H1 (cell line): ENCODE results near the gene LCN12. TPM values are rescaled to one million over a fixed set of nuclear protein-coding genes. Genes with fewer than 3 reads are reported as not detected.
A peak's percentile ranks its signal among the peaks of the same experiment; 100 is the strongest.

Source experiments
- CTCF ChIA-PET: fragments of 300-600 bp; sonication (Branson Sonifier 250); formaldehyde crosslinking; loops from one replicate; lab custom pipeline; 2021; ENCODE audit not compliant: partially characterized antibody; lab: Charles Lee
- POLR2A ChIA-PET: fragments of 300-600 bp; sonication (Branson Sonifier 250); formaldehyde crosslinking; loops from one replicate; lab custom pipeline; 2021; ENCODE audit warnings: inconsistent platforms; ENCODE audit not compliant: partially characterized antibody; lab: Charles Lee
- DNase-seq, 2 experiments: peaks; one replicate each; pipeline versions ENCODE4 v3.0.0 to v3.0.0-alpha.2; 2010 to 2022; ENCODE audit warnings: low spot score in 2 of 2, low read depth in 1 of 2, mixed read lengths in 1 of 2
- FAIRE-seq: peaks from 2 replicates; lab custom pipeline; 2011; peaks lifted over from hg19 to GRCh38; lab: Jason Lieb, UNC
- H2AFZ ChIP-seq: 2 replicates; pipeline ENCODE4 v1.8.1; 2012; ENCODE audit warnings: low read length, inconsistent platforms
- H2AK5ac ChIP-seq: 2 replicates; pipeline ENCODE4 v1.6.1; 2013; ENCODE audit warnings: low read depth, low read length
- H2BK120ac ChIP-seq: replicated peaks from 2 replicates; pipeline ENCODE3; 2013; ENCODE audit warnings: low read depth, low read length, inconsistent platforms
- H2BK12ac ChIP-seq: 2 replicates; pipeline ENCODE4 v1.6.1; 2013; ENCODE audit warnings: low read depth, low read length
- H2BK15ac ChIP-seq: 2 replicates; pipeline ENCODE4 v1.6.1; 2013; ENCODE audit warnings: low read length
- H2BK20ac ChIP-seq: 2 replicates; pipeline ENCODE4 v1.6.1; 2013; ENCODE audit warnings: low read length
- H2BK5ac ChIP-seq: 2 replicates; pipeline ENCODE4 v1.6.1; 2013; ENCODE audit warnings: low read depth, low read length
- H3K14ac ChIP-seq: 2 replicates; pipeline ENCODE4 v1.6.1; 2013; ENCODE audit warnings: inconsistent platforms; ENCODE audit not compliant: insufficient read length
- H3K18ac ChIP-seq: 2 replicates; pipeline ENCODE4 v1.6.1; 2013; ENCODE audit warnings: low read length; ENCODE audit errors: extremely low read depth
- H3K23ac ChIP-seq: 2 replicates; pipeline ENCODE4 v1.6.1; 2013; ENCODE audit warnings: inconsistent platforms; ENCODE audit not compliant: insufficient read length
- H3K23me2 ChIP-seq: 2 replicates; pipeline ENCODE4 v1.6.1; 2013; ENCODE audit warnings: low read depth, low read length
- H3K27ac ChIP-seq: 2 replicates; pipeline ENCODE4 v1.6.1; 2011; ENCODE audit warnings: low read depth, low read length, inconsistent platforms
- H3K27me3 ChIP-seq, 4 experiments: replicated peaks in 1 of 4; 1 replicate in 1 of 4; 2 replicates in 3 of 4; pipeline versions ENCODE4 v1.6.1 to v1.8.1; 2011 to 2013; ENCODE audit warnings: low read length in 3 of 4, mild to moderate bottlenecking in 3 of 4, inconsistent platforms in 2 of 4, mixed read lengths in 2 of 4, moderate library complexity in 1 of 4; ENCODE audit not compliant: control insufficient read depth in 3 of 4, insufficient read depth in 3 of 4; ENCODE audit errors: extremely low read depth in 1 of 4
- H3K36me3 ChIP-seq, 4 experiments: 2 replicates each; pipeline versions ENCODE4 v1.6.1 to v1.8.1; 2011 to 2013; ENCODE audit warnings: mild to moderate bottlenecking in 4 of 4, low read length in 3 of 4, moderate library complexity in 2 of 4, control low read depth in 1 of 4, inconsistent platforms in 1 of 4; ENCODE audit not compliant: insufficient read depth in 4 of 4, control insufficient read depth in 2 of 4
- H3K4ac ChIP-seq: replicated peaks from 2 replicates; pipeline ENCODE3; 2013; ENCODE audit warnings: low read length, low read depth, mixed read lengths, inconsistent platforms; ENCODE audit not compliant: insufficient read length
- H3K4me1 ChIP-seq, 4 experiments: replicated peaks in 1 of 4; 1 replicate in 1 of 4; 2 replicates in 3 of 4; pipeline versions ENCODE4 v1.6.1 to v1.8.1; 2011 to 2013; ENCODE audit warnings: low read length in 3 of 4, inconsistent platforms in 2 of 4, mixed read lengths in 1 of 4; ENCODE audit not compliant: insufficient read depth in 4 of 4, control insufficient read depth in 3 of 4
- H3K4me2 ChIP-seq, 2 experiments: 2 replicates each; pipeline versions ENCODE4 v1.6.1 to v1.8.1; 2011 to 2013; ENCODE audit warnings: low read depth in 2 of 2, low read length in 2 of 2, control low read depth in 1 of 2, inconsistent platforms in 1 of 2, mild to moderate bottlenecking in 1 of 2; ENCODE audit not compliant: insufficient read depth in 1 of 2
- H3K4me3 ChIP-seq, 4 experiments: fragments of 200-600, 300-600 bp in 1 of 4; sonication (generic), shearing (Covaris generic), sonication (Bioruptor Twin) in 1 of 4; 2 replicates each; pipeline versions ENCODE4 v1.5.1 to v1.8.1; 2011 to 2016; ENCODE audit warnings: low read length in 4 of 4, low read depth in 3 of 4, control low read depth in 2 of 4, inconsistent platforms in 2 of 4, mild to moderate bottlenecking in 2 of 4, mixed read lengths in 1 of 4, moderate library complexity in 1 of 4; ENCODE audit not compliant: insufficient read depth in 2 of 4; ENCODE audit errors: extremely low read depth in 1 of 4
- H3K56ac ChIP-seq: replicated peaks from 2 replicates; pipeline ENCODE3; 2013; ENCODE audit warnings: low read depth, mild to moderate bottlenecking, mixed read lengths, low read length, inconsistent platforms; ENCODE audit not compliant: insufficient read length
- H3K79me1 ChIP-seq: 2 replicates; pipeline ENCODE4 v1.6.1; 2013; ENCODE audit warnings: low read depth, low read length, control low read depth
- H3K79me2 ChIP-seq, 2 experiments: 2 replicates each; pipeline versions ENCODE4 v1.6.1 to v1.8.1; 2012 to 2013; ENCODE audit warnings: low read length in 2 of 2, mild to moderate bottlenecking in 2 of 2, inconsistent platforms in 1 of 2; ENCODE audit not compliant: insufficient read depth in 2 of 2, control insufficient read depth in 1 of 2
- H3K9ac ChIP-seq, 4 experiments: replicated peaks in 1 of 4; 1 replicate in 1 of 4; 2 replicates in 3 of 4; pipeline versions ENCODE4 v1.6.1 to v1.8.1; 2011 to 2013; ENCODE audit warnings: low read depth in 3 of 4, low read length in 3 of 4, control low read depth in 2 of 4, mild to moderate bottlenecking in 2 of 4, moderate library complexity in 2 of 4, inconsistent platforms in 1 of 4; ENCODE audit errors: extremely low read depth in 1 of 4
- H3K9me3 ChIP-seq, 2 experiments: 2 replicates each; pipeline versions ENCODE4 v1.6.1 to v1.8.1; 2012 to 2013; ENCODE audit warnings: mild to moderate bottlenecking in 2 of 2, moderate library complexity in 2 of 2, control low read depth in 1 of 2, inconsistent platforms in 1 of 2, low read depth in 1 of 2, low read length in 1 of 2, mixed read lengths in 1 of 2; ENCODE audit not compliant: insufficient read depth in 2 of 2
- H4K20me1 ChIP-seq, 2 experiments: replicated peaks in 1 of 2; 2 replicates each; pipeline versions ENCODE3 to v1.8.1; 2011 to 2013; ENCODE audit warnings: inconsistent platforms in 2 of 2, low read length in 2 of 2, mild to moderate bottlenecking in 1 of 2; ENCODE audit not compliant: insufficient read depth in 2 of 2, control insufficient read depth in 1 of 2
- H4K5ac ChIP-seq: 2 replicates; pipeline ENCODE4 v1.6.1; 2013; ENCODE audit warnings: low read length, low read depth, mixed read lengths, inconsistent platforms; ENCODE audit not compliant: insufficient read length
- H4K8ac ChIP-seq: 2 replicates; pipeline ENCODE4 v1.8.0; 2013; ENCODE audit warnings: mild to moderate bottlenecking, moderate library complexity, low read length, inconsistent platforms; ENCODE audit not compliant: insufficient read depth; ENCODE audit errors: extremely low read depth
- H4K91ac ChIP-seq: replicated peaks from 2 replicates; pipeline ENCODE3; 2013; ENCODE audit warnings: low read length, mixed read lengths, inconsistent platforms; ENCODE audit not compliant: insufficient read length
- BCL11A ChIP-seq, 2 experiments: IDR thresholded peaks; one replicate each; pipeline ENCODE4 v1.6.1; 2011; ENCODE audit warnings: low read depth in 2 of 2, low read length in 2 of 2, mild to moderate bottlenecking in 2 of 2
- CTBP2 ChIP-seq: IDR thresholded peaks from 2 replicates; pipeline ENCODE4 v1.7.0; 2011; ENCODE audit warnings: borderline replicate concordance, mild to moderate bottlenecking, moderate library complexity, mixed read lengths, low read length; ENCODE audit not compliant: insufficient read depth, insufficient read length
- CTCF ChIP-seq, 3 experiments: IDR thresholded peaks; 1 replicate in 2 of 3; 2 replicates in 1 of 3; pipeline versions ENCODE4 v1.5.1 to v1.6.1; 2011; ENCODE audit warnings: low read length in 3 of 3, mild to moderate bottlenecking in 3 of 3, inconsistent platforms in 2 of 3, low read depth in 1 of 3, moderate library complexity in 1 of 3; ENCODE audit not compliant: insufficient read depth in 1 of 3; ENCODE audit errors: control extremely low read depth in 1 of 3
- HDAC2 ChIP-seq, 2 experiments: fragments of 300-600 bp in 1 of 2; sonication (generic) in 1 of 2; IDR thresholded peaks; 2 replicates each; pipeline ENCODE4 v1.6.1; 2011 to 2012; ENCODE audit warnings: low read depth in 2 of 2, low read length in 2 of 2, mild to moderate bottlenecking in 2 of 2, moderate library complexity in 2 of 2, borderline replicate concordance in 1 of 2, inconsistent platforms in 1 of 2
- KDM4A ChIP-seq: IDR thresholded peaks from one replicate; pipeline ENCODE4 v1.7.1; 2012; ENCODE audit warnings: low read depth, mild to moderate bottlenecking, moderate library complexity, low read length, inconsistent platforms; ENCODE audit not compliant: severe bottlenecking
- MAX ChIP-seq: IDR thresholded peaks from 2 replicates; pipeline ENCODE4 v1.6.1; 2012; ENCODE audit warnings: inconsistent platforms
- NRF1 ChIP-seq: IDR thresholded peaks from 2 replicates; pipeline ENCODE4 v1.6.1; 2011; ENCODE audit warnings: mild to moderate bottlenecking, low read depth, low read length, improper control_type of control experiment
- RXRA ChIP-seq: IDR thresholded peaks from 2 replicates; pipeline ENCODE4 v1.6.1; 2011; ENCODE audit warnings: low read depth, mild to moderate bottlenecking, low read length, moderate library complexity; ENCODE audit not compliant: insufficient read depth
- SAP30 ChIP-seq: fragments of 300-600 bp; sonication (generic); IDR thresholded peaks from 2 replicates; pipeline ENCODE4 v1.7.1; 2012; ENCODE audit warnings: low read length, moderate library complexity, mild to moderate bottlenecking, inconsistent platforms; ENCODE audit not compliant: insufficient read depth, insufficient replicate concordance
- TAF1 ChIP-seq: IDR thresholded peaks from 2 replicates; pipeline ENCODE4 v1.6.1; 2011; ENCODE audit warnings: mild to moderate bottlenecking, low read depth, low read length
- WGBS, 2 experiments: shearing (Covaris generic) in 1 of 2; methylation state at CpG; one replicate each; pipeline versions ENCODE4 v1.1.6 to v1.1.7; 2013 to 2015; ENCODE audit warnings: low lambda C conversion rate in 2 of 2, mixed read lengths in 2 of 2, inconsistent platforms in 1 of 2, low coverage in 1 of 2, missing lambda C conversion rate in 1 of 2; ENCODE audit not compliant: insufficient replicate concordance in 2 of 2, insufficient coverage in 1 of 2, insufficient read length in 1 of 2; ENCODE audit errors: extremely low coverage in 1 of 2, missing lambda C conversion rate in 1 of 2; 5-methylcytosine and 5-hydroxymethylcytosine counted together
- polyA plus RNA-seq, 7 experiments: library from polyadenylated mRNA; depleted of rRNA in 3 of 7; stranded (reverse) in 5 of 7; unstranded in 2 of 7; fragments of >200 nt in 5 of 7; fragments of 200-250 nt in 2 of 7; gene quantifications; 1 replicate in 5 of 7; 2 replicates in 1 of 7; 4 replicates in 1 of 7; pipeline versions ENCODE4 v1.2.1 to v1.2.3, GENCODE V29; 2011 to 2013; ENCODE audit warnings: missing spikeins in 2 of 7, mixed read lengths in 2 of 7
- total RNA-seq: library from RNA; stranded (reverse); fragmentation: NEBNext Ultra II Directional; extraction: Animal tissue kit (Norgen Biotek cat#: 25700); gene quantifications from 2 replicates; pipeline ENCODE4 v1.2.1, GENCODE V29; 2021

LCN12 gene
- total and polyA plus RNA-seq, 2 of the 8 experiments (the other 6 are each of a cell fraction or from before 2014, with no cell fraction given) = 1.1 to 1.7 TPM

GRCh38 chr9:136994888-136995230 is 42.8 kb downstream of the LCN12 start:
- Histone ChIP-seq H3K79me1 (no peaks in the 10 kb centered on the region), H3K14ac (no peak overlapping the region), H3K23me2 (peaks cover 17% of the 10 kb centered on the region), H4K5ac (no peak overlapping the region), H3K18ac (no peak overlapping the region), H3K23ac (no peak overlapping the region), H3K4me1 (peaks cover 0 to 20% (median 11%) of the 10 kb centered on the region in 4 experiments; a peak in 6 of 7 replicates), H3K9me3 (peaks cover 6% of the 10 kb centered on the region in 2 experiments; a peak in 2 of 4 replicates), H2BK120ac (no peak overlapping the region), H2BK20ac (no peak overlapping the region), H2BK5ac (no peak overlapping the region), H3K4me3 (no peak overlapping the region), H3K27ac (no peak overlapping the region), H3K4me2 (peak overlapping the region in 1 of 2 experiments; percentile 47; a peak in 1 of 4 replicates), H3K56ac (no peak overlapping the region), H4K8ac (no peak overlapping the region), H3K36me3 (peaks cover 0 to 2% (median 0%) of the 10 kb centered on the region in 4 experiments; a peak in 1 of 8 replicates), H3K4ac (no peak overlapping the region), H3K9ac (no peak overlapping the region), H3K79me2 (no peaks in the 10 kb centered on the region), H2BK12ac (no peak overlapping the region), H2BK15ac (no peak overlapping the region), H4K91ac (no peak overlapping the region), H4K20me1 (peaks cover 0 to 2% of the 10 kb centered on the region in 2 experiments), H3K27me3 (peaks cover 0 to 12% (median 10%) of the 10 kb centered on the region in 4 experiments; a peak in 3 of 7 replicates), H2AFZ (no peak overlapping the region), H2AK5ac (no peak overlapping the region)
- no peak for DNase-seq
- WGBS, 2 experiments = 99% methylated on average over 20 of the region's 40 CpGs; no CpG with 5 or more reads in 1 of the 2 experiments
- FAIRE-seq = no peak
- POLR2A ChIA-PET = no interaction called here
- CTCF ChIA-PET = interaction anchor here (1.2 to 5.6 kb wide), 6 partner anchors 11 to 72 kb away, joined by 3 to 29 read pairs (median 5); partner anchors contain the start of genes FUT7 and PTGDS
- no peak for TF ChIP-seq MAX
- TF ChIP-seq HDAC2 (IDR thresholded peaks at IDR 0.05; ENCODE audit: borderline replicate concordance in 1 of 2, low read depth in 2 of 2, low read length in 2 of 2) = no peak
- TF ChIP-seq CTCF (IDR thresholded peaks at IDR 0.05; ENCODE audit: control extremely low read depth in 1 of 3, insufficient read depth in 1 of 3, low read depth in 1 of 3, low read length in 3 of 3) = no peak
- no peak for TF ChIP-seq NRF1
- no peak for TF ChIP-seq TAF1
- TF ChIP-seq BCL11A (IDR thresholded peaks at IDR 0.05; ENCODE audit: low read depth in 2 of 2, low read length in 2 of 2) = no peak
- TF ChIP-seq KDM4A = no peak
- TF ChIP-seq CTBP2 = no peak
- no peak for TF ChIP-seq SAP30
- no peak for TF ChIP-seq RXRA
